Pancreas (tissue), 10 donors: ENCODE measurements around the gene YLPM1. TPM values are rescaled to one million over a fixed set of nuclear protein-coding genes. Genes with fewer than 3 reads are reported as not detected.

Source experiments
- ATAC-seq, 4 donors: fragments of 200-7000 bp; cut with Tn5 transposase; one replicate each; pipeline versions ENCODE4 v1.8.0 to v1.9.1; 2020; ENCODE audit warnings: mild to moderate bottlenecking in 4 of 4, moderate library complexity in 4 of 4
- DNase-seq, 6 donors: peaks; one replicate each; pipeline ENCODE4 v3.0.0-alpha.2; 2020
- FAIRE-seq: peaks from 2 replicates; lab custom pipeline; 2012; peaks lifted over from hg19 to GRCh38; lab: Jason Lieb, UNC
- H3K27ac ChIP-seq, 4 donors: fragments of 200-600 bp; sonication (generic); 1 replicate in 3 of 4; 2 replicates in 1 of 4; pipeline versions ENCODE4 v1.5.0 to v1.8.0; 2020
- H3K27me3 ChIP-seq, 4 donors: fragments of 200-600 bp; one replicate each; pipeline ENCODE4 v1.8.0; 2021
- H3K36me3 ChIP-seq, 3 donors: fragments of 200-600 bp; sonication (generic) in 1 of 3; one replicate each; pipeline versions ENCODE4 v1.5.0 to v1.8.0; 2020 to 2021
- H3K4me1 ChIP-seq, 3 donors: fragments of 200-600 bp; one replicate each; pipeline ENCODE4 v1.8.0; 2021
- H3K4me3 ChIP-seq, 4 donors: fragments of 200-600 bp; sonication (generic) in 2 of 4; one replicate each; pipeline versions ENCODE4 v1.5.0 to v1.8.0; 2020 to 2021
- H3K9me3 ChIP-seq, 4 donors: fragments of 200-600 bp; one replicate each; pipeline ENCODE4 v1.8.0; 2021
- CTCF ChIP-seq, 4 donors: fragments of 200-600 bp; sonication (generic) in 3 of 4; IDR thresholded peaks; one replicate each; pipeline versions ENCODE4 v1.5.0 to v1.8.0; 2021; ENCODE audit warnings: antibody characterized with exemption in 4 of 4
- WGBS, 2 donors: extraction: QIAGEN DNeasy Blood & Tissue Kit; methylation state at CpG; one replicate each; pipeline ENCODE4 v1.1.7; 2013; 5-methylcytosine and 5-hydroxymethylcytosine counted together
- intact Hi-C, 3 donors: fragments of 100-400 bp; cut with DNase I; formaldehyde crosslinking; loops; one replicate each; pipeline versions ENCODE4 v1.11.1 to v1.14.2; 2022
- polyA plus RNA-seq, 2 donors: library from polyadenylated mRNA; stranded (reverse); fragments of 200-250 nt; gene quantifications; one replicate each; pipeline ENCODE4 v1.2.3, GENCODE V29; 2013
- total RNA-seq, 6 donors: library from RNA; stranded (reverse); fragmentation: NEBNext Ultra II Directional in 4 of 6; extraction: Animal tissue kit (Norgen Biotek cat#: 25700) in 4 of 6; gene quantifications; one replicate each; pipeline versions ENCODE4 v1.2.1 to v1.2.4, GENCODE V29; 2021 to 2023
- donor health status: healthy with polysubstance abuse.
- donor health status: DM: no; HTN: no; CAD: no; lungs with moderate emphysema.
- donor health status: DM: no; HTN: no; CAD: no.
- donor health status: control.
- donor health status: control.
- donor health status: Bipolar disorder and iron deficiency.
- donor health status: DM: yes; HTN: yes; CAD: no.
- donor health status: DM: no; HTN: no; CAD: no.
- donor health status: DM: no; HTN: no; CAD: no.
- donor health status: DM: yes; HTN: yes; CAD: no.

YLPM1 gene
- total and polyA plus RNA-seq, 8 donors, result 14.1 to 33.3 (median 24.5) TPM

GRCh38 chr14:74871819-74872218, 108.7 kb downstream of the YLPM1 start:
- no peak overlapping the region for H3K27ac ChIP-seq
- ATAC-seq, result no peak
- H3K27me3 ChIP-seq, result no peaks in the 10 kb centered on the region
- H3K9me3 ChIP-seq, result no peaks in the 10 kb centered on the region
- no peaks in the 10 kb centered on the region for H3K4me1 ChIP-seq
- FAIRE-seq, result no peak
- no peak for TF ChIP-seq CTCF (IDR thresholded peaks at IDR 0.05)
- no peak for DNase-seq
- no peak overlapping the region for H3K4me3 ChIP-seq
- no peaks in the 10 kb centered on the region for H3K36me3 ChIP-seq
- 55 to 57% methylated on average over 4 of the region's 4 CpGs for WGBS, 2 donors
- intact Hi-C loops, result no loop called here

GRCh38 chr14:74875204-74875603, 112.1 kb downstream of the YLPM1 start:
- DNase-seq (no peak), ATAC-seq (no peak), FAIRE-seq (no peak)
- Histone ChIP-seq H3K4me3 (no peak overlapping the region), H3K36me3 (no peaks in the 10 kb centered on the region), H3K27me3 (no peaks in the 10 kb centered on the region), H3K9me3 (no peaks in the 10 kb centered on the region), H3K4me1 (peaks cover 0 to 4% (median 0%) of the 10 kb centered on the region in 3 donors), H3K27ac (no peak overlapping the region)
- 83 to 89% methylated on average over 5 of the region's 5 CpGs for WGBS, 2 donors
- no peak for TF ChIP-seq CTCF (IDR thresholded peaks at IDR 0.05)
- intact Hi-C loops, result no loop called here

- Histone ChIP-seq H3K4me1 (peaks cover 0 to 4% (median 4%) of the 10 kb centered on the region in 3 donors), H3K9me3 (no peaks in the 10 kb centered on the region), H3K27ac (no peak within 1 kb of the TSS), H3K36me3 (no peaks in the 10 kb centered on the region), H3K4me3 (no peak within 1 kb of the TSS), H3K27me3 (no peaks in the 10 kb centered on the region)
- no peak for DNase-seq
- WGBS, 2 donors, result 55 to 61% methylated on average over 13 of the region's 13 CpGs
- no peak for ATAC-seq
- FAIRE-seq, result no peak
- TF ChIP-seq CTCF (IDR thresholded peaks at IDR 0.05), result no peak
- intact Hi-C loops, result no loop called here
Observed at GRCh38 chr14:74875941-74876913, 113.1 kb downstream of the YLPM1 start, which contains the start of gene PROX2. PROX2 (minus strand) TSS chr14:74876145; CDS start chr14:74863834, 12,311 bp downstream.

GRCh38 chr14:74879427-74880182, 116.5 kb downstream of the YLPM1 start:
- intact Hi-C loops, result no loop called here
- no peaks in the 10 kb centered on the region for H3K36me3 ChIP-seq
- peaks cover 19 to 23% (median 20%) of the 10 kb centered on the region in 3 donors for H3K4me1 ChIP-seq
- no peak overlapping the region for H3K27ac ChIP-seq
- 22 to 25% methylated on average over 3 of the region's 3 CpGs for WGBS, 2 donors
- TF ChIP-seq CTCF (IDR thresholded peaks at IDR 0.05), result no peak
- FAIRE-seq (no peak), DNase-seq (no peak), ATAC-seq (no peak)
- no peak overlapping the region for H3K4me3 ChIP-seq
- H3K9me3 ChIP-seq, result no peaks in the 10 kb centered on the region
- H3K27me3 ChIP-seq, result no peaks in the 10 kb centered on the region
